SK-N-MC (cell line): ENCODE results near the gene PADI6.

Source experiments
- DNase-seq: peaks from one replicate; pipeline ENCODE4 v3.0.0-alpha.2; 2011; ENCODE audit warnings: low read depth, low spot score
- H3K27ac ChIP-seq: fragments of 200-600 bp; sonication (generic); 2 replicates; pipeline ENCODE4 v1.5.1; 2016; ENCODE audit warnings: mixed run types
- H3K36me3 ChIP-seq: fragments of 200-600 bp; sonication (generic); 2 replicates; pipeline ENCODE4 v1.6.1; 2017; ENCODE audit warnings: antibody characterized with exemption, low read length, mixed read lengths; ENCODE audit not compliant: insufficient read depth
- H3K4me3 ChIP-seq: fragments of 200-600 bp; sonication (generic); 2 replicates; pipeline ENCODE4 v1.5.1; 2016
- H3K9ac ChIP-seq: fragments of 200-600 bp; sonication (generic); 2 replicates; pipeline ENCODE4 v1.8.0; 2017; ENCODE audit warnings: mixed run types, mixed read lengths; ENCODE audit not compliant: insufficient read length
- H3K9me3 ChIP-seq: fragments of 200-600 bp; sonication (generic); 2 replicates; pipeline ENCODE4 v1.6.1; 2017; ENCODE audit warnings: low read depth, mild to moderate bottlenecking, antibody characterized with exemption, low read length, moderate library complexity, mixed read lengths
- EZH2 ChIP-seq: fragments of 200-600 bp; sonication (generic); IDR thresholded peaks from one replicate; pipeline ENCODE4 v1.6.1; 2017; ENCODE audit warnings: antibody characterized with exemption
- FOXP2 ChIP-seq: optimal IDR thresholded peaks from 2 replicates; pipeline ENCODE3; 2011; ENCODE audit warnings: mild to moderate bottlenecking, moderate library complexity; ENCODE audit not compliant: insufficient read depth; ENCODE audit errors: extremely low read length, control extremely low read depth
- POLR2AphosphoS5 ChIP-seq: IDR thresholded peaks from 2 replicates; pipeline ENCODE4 v1.6.1; 2012; ENCODE audit warnings: mild to moderate bottlenecking, low read depth, low read length, borderline replicate concordance

PADI6 gene

GRCh38 chr1:17393230-17393629 is 21.2 kb downstream of the PADI6 start:
- TF ChIP-seq FOXP2 (no peak), EZH2 (no peak), POLR2AphosphoS5 (no peak)

GRCh38 chr1:17397910-17398695 is 26.1 kb downstream of the PADI6 start:
- H3K9me3 ChIP-seq: no peaks in the 10 kb centered on the region
- no peak for DNase-seq
- H3K9ac ChIP-seq: no peak overlapping the region
- H3K4me3 ChIP-seq: no peak overlapping the region
- H3K36me3 ChIP-seq: no peaks in the 10 kb centered on the region
- TF ChIP-seq FOXP2: no peak
- no peak for TF ChIP-seq EZH2
- no peak for TF ChIP-seq POLR2AphosphoS5
- H3K27ac ChIP-seq: no peak overlapping the region

More at GRCh38 chr1:17393230-17393629, 21.2 kb downstream of the PADI6 start:
- Histone ChIP-seq H3K9me3 (no peaks in the 10 kb centered on the region), H3K9ac (no peak overlapping the region), H3K27ac (no peak overlapping the region), H3K4me3 (no peak overlapping the region), H3K36me3 (no peaks in the 10 kb centered on the region)
- DNase-seq: no peak

GRCh38 chr1:17400725-17401341 is 28.8 kb downstream of the PADI6 start:
- no peak for DNase-seq
- H3K9ac ChIP-seq: no peak overlapping the region
- H3K9me3 ChIP-seq: no peaks in the 10 kb centered on the region
- no peak overlapping the region for H3K4me3 ChIP-seq
- TF ChIP-seq FOXP2 (no peak), EZH2 (no peak), POLR2AphosphoS5 (no peak)
- H3K36me3 ChIP-seq: no peaks in the 10 kb centered on the region; the same call in 1 of the 2 replicates
- no peak overlapping the region for H3K27ac ChIP-seq

- Histone ChIP-seq H3K9me3 (no peaks in the 10 kb centered on the region), H3K36me3 (peaks cover under 1% of the 10 kb centered on the region; the same call in 1 of the 2 replicates), H3K27ac (no peak overlapping the region), H3K4me3 (no peak overlapping the region), H3K9ac (no peak overlapping the region)
- no peak for TF ChIP-seq POLR2AphosphoS5
- TF ChIP-seq EZH2: no peak
- no peak for TF ChIP-seq FOXP2
- no peak for DNase-seq
Measured at GRCh38 chr1:17401841-17402240, 29.8 kb downstream of the PADI6 start.

- H3K4me3 ChIP-seq: no peak overlapping the region
- no peaks in the 10 kb centered on the region for H3K9me3 ChIP-seq
- no peak overlapping the region for H3K27ac ChIP-seq
- H3K36me3 ChIP-seq: peaks cover 9% of the 10 kb centered on the region; the same call in 1 of the 2 replicates
- no peak overlapping the region for H3K9ac ChIP-seq
- TF ChIP-seq FOXP2 (no peak), EZH2 (no peak), POLR2AphosphoS5 (no peak)
- no peak for DNase-seq
Measured at GRCh38 chr1:17403081-17403480, 31.1 kb downstream of the PADI6 start.

- no peak overlapping the region for H3K27ac ChIP-seq
- H3K36me3 ChIP-seq: peaks cover 20% of the 10 kb centered on the region
- TF ChIP-seq POLR2AphosphoS5 (no peak), EZH2 (no peak), FOXP2 (no peak)
- DNase-seq: no peak
- H3K9ac ChIP-seq: no peak overlapping the region
- H3K9me3 ChIP-seq: no peaks in the 10 kb centered on the region
- no peak overlapping the region for H3K4me3 ChIP-seq
Measured at GRCh38 chr1:17404034-17404684, 32.2 kb downstream of the PADI6 start.

GRCh38 chr1:17404820-17405219 is 32.8 kb downstream of the PADI6 start:
- Histone ChIP-seq H3K27ac (no peak overlapping the region), H3K9me3 (no peaks in the 10 kb centered on the region), H3K9ac (no peak overlapping the region), H3K4me3 (no peak overlapping the region), H3K36me3 (peaks cover 26% of the 10 kb centered on the region)
- TF ChIP-seq POLR2AphosphoS5: no peak; the same call in 1 of the 2 replicates
- TF ChIP-seq EZH2: no peak
- TF ChIP-seq FOXP2: no peak
- DNase-seq: no peak
